ENCODE data around the gene DFFB. TPM values are rescaled to one million over a fixed set of nuclear protein-coding genes. Genes with fewer than 3 reads are reported as not detected.
"Not testable (repeated sequence)": the region's sequence is repeated elsewhere in the genome, so short reads cannot be mapped to it uniquely, and the experiment has no call there.

DFFB gene
- 1 to 10 TPM; 1.3 to 3.6 (median 3.1) TPM for total RNA-seq

GRCh38 chr1:3856923-3857790, at the start of gene DFFB, which contains the start of gene CEP104:
DFFB (plus strand) TSS chr1:3857476; CDS start chr1:3857604, 128 bp downstream.
CEP104 (minus strand) TSS chr1:3857211; CDS start chr1:3852407, 4,804 bp downstream.
- in situ Hi-C loops (cut with MboI; ENCODE audit: low sequenced_read_pairs in 4 of 4) (no loop called here), intact Hi-C loops (cut with DNase I; ENCODE audit: low total_unique reads) (loop anchor here (1.0 to 5.0 kb wide), 2 partner anchors 43 to 60 kb away; partner anchors contain the start of genes C1orf174 and LRRC47)

GRCh38 chr1:3807769-3808168, 49.5 kb upstream of the DFFB start:
- H3K36me3 ChIP-seq, result no peaks in the 10 kb centered on the region
- ATAC-seq (no peak), DNase-seq (no peak)
- TF ChIP-seq POLR2A (IDR thresholded peaks at IDR 0.05) (no peak), CTCF (IDR thresholded peaks at IDR 0.05 in 4 of 5, conservative IDR thresholded peaks at IDR 0.05 in 1 of 5) (no peak)
- peaks cover 0 to 8% (median 0%) of the 10 kb centered on the region in 3 donors for H3K27me3 ChIP-seq
- in situ Hi-C loops (cut with MboI; ENCODE audit: low sequenced_read_pairs in 4 of 4), result loop anchor here in 1 of 4 donors (25.0 kb wide), 1 partner anchor 95 kb away; no protein-coding TSS in a partner anchor
- H3K4me3 ChIP-seq, result no peak overlapping the region
- intact Hi-C loops (cut with DNase I; ENCODE audit: low total_unique reads), result no loop called here
- no peaks in the 10 kb centered on the region for H3K9me3 ChIP-seq
- no peaks in the 10 kb centered on the region for H3K4me1 ChIP-seq
- H3K27ac ChIP-seq, result no peak overlapping the region

More at GRCh38 chr1:3856923-3857790, at the start of gene DFFB, which contains the start of gene CEP104:
- ATAC-seq (peak; percentile 94 to 95), DNase-seq (peak; percentile 89 to 97)
- Histone ChIP-seq H3K4me1 (peaks cover 19 to 22% of the 10 kb centered on the region in 2 donors), H3K36me3 (peaks cover 0 to under 1% of the 10 kb centered on the region in 2 donors), H3K27me3 (no peaks in the 10 kb centered on the region), H3K9me3 (no peaks in the 10 kb centered on the region), H3K4me3 (peak within 1 kb of the TSS; percentile 66 to 92 (median 84)), H3K27ac (peak within 1 kb of the TSS; percentile 78 to 87 (median 84))
- TF ChIP-seq CTCF (IDR thresholded peaks at IDR 0.05 in 4 of 5, conservative IDR thresholded peaks at IDR 0.05 in 1 of 5) (no peak), POLR2A (IDR thresholded peaks at IDR 0.05) (peak; percentile 50 to 56)

- H3K27ac ChIP-seq, result no peak overlapping the region
- TF ChIP-seq POLR2A (IDR thresholded peaks at IDR 0.05) (no peak), CTCF (IDR thresholded peaks at IDR 0.05 in 4 of 5, conservative IDR thresholded peaks at IDR 0.05 in 1 of 5) (no peak)
- DNase-seq, result no peak
- no peak overlapping the region for H3K4me3 ChIP-seq
- peaks cover 0 to 4% (median 0%) of the 10 kb centered on the region in 3 donors for H3K27me3 ChIP-seq
- no peak for ATAC-seq
- in situ Hi-C loops (cut with MboI; ENCODE audit: low sequenced_read_pairs in 4 of 4), result loop anchor here in 1 of 4 donors (25.0 kb wide), 1 partner anchor 97 kb away; no protein-coding TSS in a partner anchor
- no peaks in the 10 kb centered on the region for H3K4me1 ChIP-seq
- peaks cover 3 to 11% of the 10 kb centered on the region in 2 donors for H3K36me3 ChIP-seq
- intact Hi-C loops (cut with DNase I; ENCODE audit: low total_unique reads), result no loop called here
- H3K9me3 ChIP-seq, result no peaks in the 10 kb centered on the region
Measured at GRCh38 chr1:3809680-3810079, 47.6 kb upstream of the DFFB start.

- H3K4me1 ChIP-seq; H3K4me3 ChIP-seq; intact Hi-C loops (cut with DNase I; ENCODE audit: low total_unique reads); ATAC-seq; H3K27ac ChIP-seq; H3K27me3 ChIP-seq; H3K9me3 ChIP-seq; DNase-seq: not testable (repeated sequence)
- peaks cover 6 to 16% of the 10 kb centered on the region in 2 donors for H3K36me3 ChIP-seq
- in situ Hi-C loops (cut with MboI; ENCODE audit: low sequenced_read_pairs in 4 of 4), result loop anchor here in 1 of 4 donors (25.0 kb wide), 1 partner anchor 98 kb away; no protein-coding TSS in a partner anchor
Measured at GRCh38 chr1:3810149-3810761, 47.0 kb upstream of the DFFB start.

GRCh38 chr1:3811595-3811911, 45.7 kb upstream of the DFFB start:
- Histone ChIP-seq H3K4me3 (no peak overlapping the region), H3K27ac (no peak overlapping the region), H3K9me3 (no peaks in the 10 kb centered on the region), H3K36me3 (peaks cover 6 to 29% of the 10 kb centered on the region in 2 donors), H3K27me3 (no peaks in the 10 kb centered on the region), H3K4me1 (no peaks in the 10 kb centered on the region)
- intact Hi-C loops (cut with DNase I; ENCODE audit: low total_unique reads) (no loop called here), in situ Hi-C loops (cut with MboI; ENCODE audit: low sequenced_read_pairs in 4 of 4) (loop anchor here in 1 of 4 donors (25.0 kb wide), 1 partner anchor 99 kb away; no protein-coding TSS in a partner anchor)
- ATAC-seq (no peak), DNase-seq (no peak)
- TF ChIP-seq CTCF (IDR thresholded peaks at IDR 0.05 in 4 of 5, conservative IDR thresholded peaks at IDR 0.05 in 1 of 5), result no peak
- no peak for TF ChIP-seq POLR2A (IDR thresholded peaks at IDR 0.05)
